Measurements from ENCODE around the gene EFHD2.
"Not testable (repeated sequence)": the region's sequence is repeated elsewhere in the genome, so short reads cannot be mapped to it uniquely, and the experiment has no call there.

The EFHD2 gene

GRCh38 chr1:15409388-15410222 lies at the start of gene EFHD2:
Gene EFHD2, plus strand, starts transcription at chr1:15409888. Its CDS starts 84 bp downstream, at chr1:15409972.
- peak; percentile 86 for DNase-seq

- DNase-seq, result no peak
These were observed 49.0 kb upstream of the EFHD2 start for GRCh38 chr1:15360700-15361099.

- no peak for DNase-seq
These were observed 47.5 kb upstream of the EFHD2 start for GRCh38 chr1:15362096-15362736.

DNA sequence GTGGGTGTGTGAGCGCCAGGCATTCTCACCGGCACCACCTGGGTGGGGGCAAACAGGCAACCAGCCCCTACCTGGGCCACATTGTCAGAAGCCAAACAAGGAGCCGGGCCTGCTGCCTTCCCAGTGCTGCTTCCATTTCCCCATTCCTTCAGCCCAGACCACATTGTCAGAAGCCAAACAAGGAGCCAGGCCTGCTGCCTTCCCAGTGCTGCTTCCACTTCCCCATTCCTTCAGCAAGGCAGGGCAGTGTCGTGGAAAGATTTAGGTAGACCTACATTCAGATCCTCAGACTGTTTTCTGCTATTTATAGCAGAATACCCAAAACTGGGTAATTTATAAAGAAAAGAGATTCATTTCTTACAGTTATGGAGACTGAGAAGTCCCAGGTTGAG lies 47.0 kb upstream of the EFHD2 start:
- no peak for DNase-seq

GRCh38 chr1:15364740-15365139 lies 44.9 kb upstream of the EFHD2 start:
- DNase-seq, result no peak

DNA sequence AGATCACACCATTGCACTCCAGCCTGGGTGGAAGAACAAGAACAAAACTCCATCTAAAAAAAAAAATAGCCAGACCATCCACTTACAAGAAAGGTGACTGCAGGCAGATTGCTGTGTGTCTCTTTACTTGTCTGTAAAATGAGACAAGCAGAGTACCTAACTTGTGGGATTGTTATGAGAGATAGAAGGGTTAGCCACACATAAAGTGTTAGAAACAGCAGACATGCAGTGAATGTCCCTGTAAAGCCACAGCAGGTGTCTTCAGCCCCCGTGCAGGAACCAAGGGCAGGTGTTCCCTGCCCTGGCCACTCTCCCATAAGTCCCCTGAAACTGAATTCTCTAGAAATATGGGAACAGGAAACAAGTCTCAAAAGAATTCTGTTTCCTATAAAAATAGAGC lies 40.8 kb upstream of the EFHD2 start:
- DNase-seq, result no peak

DNA sequence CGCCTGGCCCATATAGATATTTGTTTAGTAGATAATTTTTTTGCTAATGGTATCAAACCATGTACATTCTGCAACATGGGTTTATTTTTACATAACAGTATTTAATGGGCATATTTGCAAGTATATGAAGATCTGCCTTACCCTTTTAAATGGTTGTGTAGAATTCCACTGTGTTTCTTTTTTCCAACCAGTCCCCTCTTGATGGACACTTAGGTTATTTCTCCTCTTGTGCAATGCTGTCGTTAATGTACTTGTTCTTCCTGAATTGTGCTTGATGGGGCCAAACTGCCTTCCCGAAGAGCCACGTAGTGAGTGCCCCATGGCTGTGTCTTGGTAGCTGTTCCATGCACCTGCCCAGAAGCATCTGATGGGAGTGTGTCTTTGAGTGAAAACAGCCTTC lies 39.4 kb upstream of the EFHD2 start:
- no peak for DNase-seq

DNA sequence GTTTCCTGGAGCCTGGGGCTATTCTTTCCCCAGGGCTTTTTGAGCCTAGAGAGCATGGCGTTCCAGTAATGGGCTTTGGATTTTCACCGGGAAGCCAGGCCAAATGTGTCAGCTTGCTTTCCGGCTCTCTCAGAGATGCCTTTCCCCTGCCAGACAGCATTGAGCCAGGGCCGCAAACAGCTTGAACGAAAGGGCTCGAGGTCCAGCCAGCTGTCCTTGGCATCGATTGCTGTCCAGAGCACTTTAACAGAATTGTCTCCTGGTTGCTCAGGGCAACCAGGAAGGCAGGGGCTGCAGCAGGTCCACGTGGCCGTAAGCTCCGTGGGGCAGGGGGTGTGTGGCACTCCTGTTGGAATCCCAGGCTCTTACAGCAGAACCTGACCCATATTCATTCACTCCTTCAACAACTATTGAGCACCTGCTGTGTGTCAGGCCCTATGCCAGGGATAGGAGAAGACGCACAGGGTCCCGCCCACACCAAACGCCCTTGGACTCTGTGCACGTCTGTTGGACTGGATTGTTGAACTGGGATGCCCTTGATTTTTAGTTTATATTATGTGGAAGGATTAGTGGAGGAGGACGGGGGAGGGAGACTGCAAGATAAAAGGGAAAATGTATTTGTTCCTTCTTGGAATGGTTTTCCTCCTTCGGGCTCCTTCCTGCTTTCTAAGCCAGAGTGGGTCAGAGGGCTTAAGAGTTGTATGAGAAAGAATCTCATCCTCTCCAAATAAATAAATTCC lies 38.7 kb upstream of the EFHD2 start:
- no peak for DNase-seq

- no peak for DNase-seq
These were observed 37.8 kb upstream of the EFHD2 start for GRCh38 chr1:15371610-15372545.

- no peak for DNase-seq
These were observed 31.0 kb upstream of the EFHD2 start for GRCh38 chr1:15378729-15379128.

- DNase-seq, result not testable (repeated sequence)
These were observed 30.5 kb upstream of the EFHD2 start for GRCh38 chr1:15379151-15379550.

GRCh38 chr1:15380601-15381508 lies 28.8 kb upstream of the EFHD2 start:
- no peak for DNase-seq

GRCh38 chr1:15381805-15382204 lies 27.9 kb upstream of the EFHD2 start:
- no peak for DNase-seq

- DNase-seq, result no peak
These were observed 26.8 kb upstream of the EFHD2 start for GRCh38 chr1:15382601-15383518.

DNA sequence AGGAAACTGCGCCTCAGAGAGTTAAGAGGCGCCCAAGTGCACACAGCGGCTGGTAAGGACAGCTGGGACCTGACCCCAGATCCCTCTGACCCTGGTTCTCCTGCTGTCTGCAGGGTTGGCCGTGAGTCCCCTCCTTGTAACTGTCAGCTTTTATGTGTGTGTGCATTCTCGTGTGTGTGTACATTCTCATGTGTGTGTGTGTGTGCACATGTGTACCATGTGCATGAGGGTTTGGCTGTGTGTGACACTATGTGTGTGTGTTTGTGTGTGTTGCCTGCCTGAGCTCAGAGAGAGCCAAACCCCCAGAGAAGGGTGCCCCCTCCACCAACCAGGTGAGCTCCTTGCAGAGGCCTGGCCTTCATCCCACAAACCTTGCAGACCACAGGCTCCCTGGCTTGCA lies 25.9 kb upstream of the EFHD2 start:
- no peak for DNase-seq

DNA sequence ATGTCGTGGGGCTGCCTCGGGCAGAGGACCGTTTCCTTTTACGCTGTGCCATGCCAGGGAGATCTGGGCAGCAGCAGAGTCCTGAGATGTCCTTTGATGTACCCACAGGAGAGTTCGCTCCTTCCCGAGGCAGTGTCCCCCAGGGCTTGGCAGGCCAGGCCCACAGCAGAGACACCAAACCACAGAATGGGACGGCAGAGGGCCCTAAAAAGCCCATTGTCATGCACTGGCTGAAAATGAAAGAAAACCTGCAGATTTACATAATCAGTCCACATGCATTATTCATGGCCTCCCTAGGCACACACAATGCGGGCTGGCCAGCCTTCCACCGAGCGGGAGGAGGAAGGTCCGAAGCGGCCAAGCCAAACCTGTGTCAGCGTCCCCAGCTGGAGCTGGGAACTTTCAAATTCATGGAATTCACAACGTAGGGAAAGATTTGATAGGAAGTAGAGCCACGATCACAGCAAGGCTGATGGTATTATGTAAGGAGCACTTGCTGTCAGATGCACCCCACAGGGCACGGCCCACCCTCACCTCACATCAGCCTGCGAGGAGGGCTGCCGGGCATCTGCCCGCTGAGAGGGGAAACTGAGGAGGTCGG lies 25.3 kb upstream of the EFHD2 start:
- no peak for DNase-seq

- no peak for DNase-seq
These were observed 24.3 kb upstream of the EFHD2 start for GRCh38 chr1:15385420-15385819.

- DNase-seq, result no peak
These were observed 23.4 kb upstream of the EFHD2 start for GRCh38 chr1:15386164-15386749.

GRCh38 chr1:15388201-15388880 lies 21.3 kb upstream of the EFHD2 start:
- no peak for DNase-seq

Measured in stimulated activated CD4-positive, alpha-beta T cell treated with anti-CD3 and anti-CD28 coated beads, Interleukin-12 subunit alpha, Interleukin-12 subunit beta, amount 100 ng/mL, for 4 hours (primary cell).